WTC11 (cell line): ENCODE data around the gene FOXRED2. TPM values are rescaled to one million over a fixed set of nuclear protein-coding genes. Genes with fewer than 3 reads are reported as not detected.

Experiments
- CBFB ChIP-seq: sonication (generic); formaldehyde crosslinking; IDR thresholded peaks from 2 replicates; pipeline ENCODE4 v1.8.1; 2022; ENCODE audit warnings: mild to moderate bottlenecking, low read depth, missing genetic modification reagents
- CREB1 ChIP-seq: sonication (generic); formaldehyde crosslinking; IDR thresholded peaks from 2 replicates; pipeline ENCODE4 v1.8.0; 2023; ENCODE audit warnings: mild to moderate bottlenecking, missing genetic modification reagents
- CREM ChIP-seq: sonication (generic); formaldehyde crosslinking; IDR thresholded peaks from 2 replicates; pipeline ENCODE4 v1.8.1; 2022; ENCODE audit warnings: mild to moderate bottlenecking, missing genetic modification reagents, moderate library complexity
- ESRRA ChIP-seq: sonication (generic); formaldehyde crosslinking; IDR thresholded peaks from 2 replicates; pipeline ENCODE4 v1.8.1; 2022; ENCODE audit warnings: mild to moderate bottlenecking, missing genetic modification reagents, borderline replicate concordance
- GABPB1 ChIP-seq: sonication (generic); formaldehyde crosslinking; IDR thresholded peaks from 2 replicates; pipeline ENCODE4 v1.8.1; 2023; ENCODE audit warnings: mild to moderate bottlenecking, missing genetic modification reagents
- IRF2 ChIP-seq: sonication (generic); formaldehyde crosslinking; IDR thresholded peaks from 2 replicates; pipeline ENCODE4 v1.8.0; 2022; ENCODE audit warnings: low read depth, missing genetic modification reagents, borderline replicate concordance
- JAZF1 ChIP-seq: fragments of 250-450 bp; sonication (Bioruptor Pico); IDR thresholded peaks from 2 replicates; pipeline ENCODE4 v1.9.0; 2021; ENCODE audit warnings: moderate library complexity, mild to moderate bottlenecking, inconsistent platforms
- MAX ChIP-seq: sonication (generic); formaldehyde crosslinking; IDR thresholded peaks from 2 replicates; pipeline ENCODE4 v1.8.0; 2022; ENCODE audit warnings: mild to moderate bottlenecking, missing genetic modification reagents
- MLX ChIP-seq: sonication (generic); formaldehyde crosslinking; IDR thresholded peaks from 2 replicates; pipeline ENCODE4 v1.8.1; 2023; ENCODE audit warnings: mild to moderate bottlenecking, missing genetic modification reagents, moderate library complexity
- NFATC4 ChIP-seq: fragments of 250-450 bp; sonication (Bioruptor Pico); IDR thresholded peaks from 2 replicates; pipeline ENCODE4 v1.9.0; 2021; ENCODE audit warnings: mild to moderate bottlenecking
- NFYB ChIP-seq: sonication (generic); formaldehyde crosslinking; conservative IDR thresholded peaks from 2 replicates; pipeline ENCODE4 v1.8.0; 2022; ENCODE audit warnings: low read depth, missing genetic modification reagents
- NR1H2 ChIP-seq: sonication (generic); formaldehyde crosslinking; IDR thresholded peaks from 2 replicates; pipeline ENCODE4 v1.9.0; 2021; ENCODE audit warnings: mild to moderate bottlenecking, moderate library complexity, missing genetic modification reagents
- NR2C2 ChIP-seq: sonication (generic); formaldehyde crosslinking; IDR thresholded peaks from 2 replicates; pipeline ENCODE4 v1.8.0; 2022; ENCODE audit warnings: mild to moderate bottlenecking, missing genetic modification reagents
- NR3C1 ChIP-seq: sonication (generic); formaldehyde crosslinking; conservative IDR thresholded peaks from 2 replicates; pipeline ENCODE4 v1.8.1; 2023; ENCODE audit warnings: low read depth, mild to moderate bottlenecking, missing genetic modification reagents
- OVOL2 ChIP-seq: fragments of 250-450 bp; sonication (Bioruptor Pico); IDR thresholded peaks from 2 replicates; pipeline ENCODE4 v1.9.0; 2021; ENCODE audit warnings: mild to moderate bottlenecking, borderline replicate concordance
- PREB ChIP-seq: sonication (generic); formaldehyde crosslinking; IDR thresholded peaks from 2 replicates; pipeline ENCODE4 v1.8.1; 2022; ENCODE audit warnings: mild to moderate bottlenecking, missing genetic modification reagents, moderate library complexity, borderline replicate concordance
- SMAD3 ChIP-seq: sonication (generic); formaldehyde crosslinking; IDR thresholded peaks from 2 replicates; pipeline ENCODE4 v1.8.0; 2022; ENCODE audit warnings: missing genetic modification reagents, mild to moderate bottlenecking, borderline replicate concordance
- TCF7 ChIP-seq: sonication (generic); formaldehyde crosslinking; IDR thresholded peaks from 2 replicates; pipeline ENCODE4 v1.8.0; 2022; ENCODE audit warnings: mild to moderate bottlenecking, low read depth, missing genetic modification reagents, moderate library complexity
- TEAD4 ChIP-seq: sonication (generic); formaldehyde crosslinking; IDR thresholded peaks from 2 replicates; pipeline ENCODE4 v1.8.0; 2022; ENCODE audit warnings: mild to moderate bottlenecking, missing genetic modification reagents
- ZBTB43 ChIP-seq: sonication (generic); formaldehyde crosslinking; IDR thresholded peaks from 2 replicates; pipeline ENCODE4 v1.8.1; 2023; ENCODE audit warnings: mild to moderate bottlenecking, missing genetic modification reagents
- ZMAT4 ChIP-seq: fragments of 250-450 bp; sonication (Bioruptor Pico); IDR thresholded peaks from 2 replicates; pipeline ENCODE4 v1.9.0; 2021; ENCODE audit warnings: mild to moderate bottlenecking
- ZNF263 ChIP-seq: sonication (generic); formaldehyde crosslinking; IDR thresholded peaks from 2 replicates; pipeline ENCODE4 v1.8.1; 2022; ENCODE audit warnings: low read depth, mild to moderate bottlenecking, moderate library complexity, missing genetic modification reagents
- total RNA-seq: library from RNA; stranded (reverse); gene quantifications from 3 replicates; pipeline ENCODE4 v1.2.3, GENCODE V29; 2021
- TF ChIP-seq, protein P1 (sequence below): sonication (generic); formaldehyde crosslinking; IDR thresholded peaks from 2 replicates; pipeline ENCODE4 v1.8.0; 2022; ENCODE audit warnings: missing genetic modification reagents
- TF ChIP-seq, protein P2 (sequence below): fragments of 250-450 bp; sonication (Bioruptor Pico); IDR thresholded peaks from 2 replicates; pipeline ENCODE4 v1.9.0; 2021; ENCODE audit warnings: moderate library complexity, mild to moderate bottlenecking, inconsistent platforms, borderline replicate concordance
- TF ChIP-seq, protein P3 (sequence below): sonication (generic); formaldehyde crosslinking; IDR thresholded peaks from 2 replicates; pipeline ENCODE4 v1.8.1; 2023; ENCODE audit warnings: mild to moderate bottlenecking, missing genetic modification reagents, moderate library complexity
- TF ChIP-seq, protein P4 (sequence below): sonication (generic); formaldehyde crosslinking; IDR thresholded peaks from 2 replicates; pipeline ENCODE4 v1.8.0; 2023; ENCODE audit warnings: missing genetic modification reagents
- TF ChIP-seq, protein P5 (sequence below): fragments of 250-450 bp; sonication (Bioruptor Pico); IDR thresholded peaks from 2 replicates; pipeline ENCODE4 v1.8.0; 2021; ENCODE audit warnings: mild to moderate bottlenecking

FOXRED2 gene
- total RNA-seq, 1 experiment from 2014 or later, result 20.1 TPM

DNA sequence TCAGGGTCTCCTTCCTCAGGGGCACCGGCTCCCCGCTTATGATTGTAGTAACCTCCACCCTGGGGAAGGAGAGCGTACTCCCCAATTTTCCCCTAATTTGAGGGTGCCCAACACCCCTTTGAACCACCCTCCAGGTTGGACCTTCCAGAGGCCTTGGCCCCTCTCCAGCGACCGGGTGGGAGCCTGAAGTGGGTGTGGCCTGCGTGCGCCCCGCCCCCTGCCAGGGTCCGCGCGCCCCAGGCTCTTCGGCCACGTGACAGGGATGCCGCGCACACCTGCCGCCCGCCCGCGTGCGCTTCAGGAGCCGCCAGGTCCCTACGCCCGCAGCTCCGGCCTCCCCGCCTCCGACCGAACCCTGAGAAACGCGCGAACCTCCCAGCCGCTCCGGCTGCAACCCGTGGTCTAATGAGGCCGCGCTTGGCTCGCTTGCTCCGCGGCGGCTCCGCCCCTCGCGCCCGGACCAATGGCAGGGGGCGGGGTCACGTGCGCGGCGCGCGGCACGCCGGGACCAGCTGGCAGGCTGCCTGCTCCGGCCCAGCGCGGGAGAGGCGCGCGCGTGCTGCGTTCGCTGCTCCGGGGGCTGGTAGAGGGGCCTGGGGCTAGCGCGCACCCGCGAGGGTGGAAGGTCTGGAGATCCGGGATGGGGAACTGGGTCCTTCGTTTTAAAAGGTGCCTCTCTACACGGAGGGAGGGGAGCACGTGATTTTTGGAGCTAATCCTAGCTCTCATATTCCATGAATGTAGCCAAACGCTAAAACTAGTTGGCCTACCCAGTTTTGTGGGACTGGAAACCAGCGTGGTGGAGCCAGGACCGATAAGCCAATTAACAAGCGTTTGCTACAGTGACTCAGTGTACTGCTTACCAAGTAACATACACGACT lies at the start of gene FOXRED2 (continued):
- TF ChIP-seq, protein P1, sequence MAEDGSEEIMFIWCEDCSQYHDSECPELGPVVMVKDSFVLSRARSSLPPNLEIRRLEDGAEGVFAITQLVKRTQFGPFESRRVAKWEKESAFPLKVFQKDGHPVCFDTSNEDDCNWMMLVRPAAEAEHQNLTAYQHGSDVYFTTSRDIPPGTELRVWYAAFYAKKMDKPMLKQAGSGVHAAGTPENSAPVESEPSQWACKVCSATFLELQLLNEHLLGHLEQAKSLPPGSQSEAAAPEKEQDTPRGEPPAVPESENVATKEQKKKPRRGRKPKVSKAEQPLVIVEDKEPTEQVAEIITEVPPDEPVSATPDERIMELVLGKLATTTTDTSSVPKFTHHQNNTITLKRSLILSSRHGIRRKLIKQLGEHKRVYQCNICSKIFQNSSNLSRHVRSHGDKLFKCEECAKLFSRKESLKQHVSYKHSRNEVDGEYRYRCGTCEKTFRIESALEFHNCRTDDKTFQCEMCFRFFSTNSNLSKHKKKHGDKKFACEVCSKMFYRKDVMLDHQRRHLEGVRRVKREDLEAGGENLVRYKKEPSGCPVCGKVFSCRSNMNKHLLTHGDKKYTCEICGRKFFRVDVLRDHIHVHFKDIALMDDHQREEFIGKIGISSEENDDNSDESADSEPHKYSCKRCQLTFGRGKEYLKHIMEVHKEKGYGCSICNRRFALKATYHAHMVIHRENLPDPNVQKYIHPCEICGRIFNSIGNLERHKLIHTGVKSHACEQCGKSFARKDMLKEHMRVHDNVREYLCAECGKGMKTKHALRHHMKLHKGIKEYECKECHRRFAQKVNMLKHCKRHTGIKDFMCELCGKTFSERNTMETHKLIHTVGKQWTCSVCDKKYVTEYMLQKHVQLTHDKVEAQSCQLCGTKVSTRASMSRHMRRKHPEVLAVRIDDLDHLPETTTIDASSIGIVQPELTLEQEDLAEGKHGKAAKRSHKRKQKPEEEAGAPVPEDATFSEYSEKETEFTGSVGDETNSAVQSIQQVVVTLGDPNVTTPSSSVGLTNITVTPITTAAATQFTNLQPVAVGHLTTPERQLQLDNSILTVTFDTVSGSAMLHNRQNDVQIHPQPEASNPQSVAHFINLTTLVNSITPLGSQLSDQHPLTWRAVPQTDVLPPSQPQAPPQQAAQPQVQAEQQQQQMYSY, result peak; percentile 74; the same call in 1 of the 2 replicates
- TF ChIP-seq TEAD4 (CRISPR knock-in tag), result peak; percentile 62; the same call in 1 of the 2 replicates
- TF ChIP-seq TCF7 (CRISPR knock-in tag), result peak; percentile 96
- TF ChIP-seq GABPB1 (CRISPR knock-in tag), result peak; percentile 77
- peak; percentile 98 for TF ChIP-seq ESRRA (CRISPR knock-in tag)
- TF ChIP-seq, protein P2, sequence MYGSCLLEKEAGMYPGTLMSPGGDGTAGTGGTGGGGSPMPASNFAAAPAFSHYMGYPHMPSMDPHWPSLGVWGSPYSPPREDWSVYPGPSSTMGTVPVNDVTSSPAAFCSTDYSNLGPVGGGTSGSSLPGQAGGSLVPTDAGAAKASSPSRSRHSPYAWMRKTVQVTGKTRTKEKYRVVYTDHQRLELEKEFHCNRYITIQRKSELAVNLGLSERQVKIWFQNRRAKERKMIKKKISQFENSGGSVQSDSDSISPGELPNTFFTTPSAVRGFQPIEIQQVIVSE (CRISPR knock-in tag), result no peak
- TF ChIP-seq JAZF1 (CRISPR knock-in tag), result no peak
- peak; percentile 91 for TF ChIP-seq CREB1 (CRISPR knock-in tag)
- TF ChIP-seq PREB (CRISPR knock-in tag), result peak; percentile 91; the same call in 1 of the 2 replicates
- TF ChIP-seq NR2C2 (CRISPR knock-in tag), result peak; percentile 80
- no peak for TF ChIP-seq ZMAT4
- TF ChIP-seq OVOL2 (CRISPR knock-in tag), result no peak
- peak; percentile 74; the same call in 1 of the 2 replicates for TF ChIP-seq SMAD3 (CRISPR knock-in tag)
- peak; percentile 41; the same call in 1 of the 2 replicates for TF ChIP-seq NR1H2
- TF ChIP-seq MLX (CRISPR knock-in tag), result 0 out of 2 replicates have a peak, but pooled peaks have one; percentile 27
- no peak for TF ChIP-seq NFATC4 (CRISPR knock-in tag)
- peak; percentile 96 for TF ChIP-seq NR3C1 (CRISPR knock-in tag)
- TF ChIP-seq, protein P3, sequence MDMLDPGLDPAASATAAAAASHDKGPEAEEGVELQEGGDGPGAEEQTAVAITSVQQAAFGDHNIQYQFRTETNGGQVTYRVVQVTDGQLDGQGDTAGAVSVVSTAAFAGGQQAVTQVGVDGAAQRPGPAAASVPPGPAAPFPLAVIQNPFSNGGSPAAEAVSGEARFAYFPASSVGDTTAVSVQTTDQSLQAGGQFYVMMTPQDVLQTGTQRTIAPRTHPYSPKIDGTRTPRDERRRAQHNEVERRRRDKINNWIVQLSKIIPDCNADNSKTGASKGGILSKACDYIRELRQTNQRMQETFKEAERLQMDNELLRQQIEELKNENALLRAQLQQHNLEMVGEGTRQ, result peak; percentile 99
- TF ChIP-seq, protein P4, sequence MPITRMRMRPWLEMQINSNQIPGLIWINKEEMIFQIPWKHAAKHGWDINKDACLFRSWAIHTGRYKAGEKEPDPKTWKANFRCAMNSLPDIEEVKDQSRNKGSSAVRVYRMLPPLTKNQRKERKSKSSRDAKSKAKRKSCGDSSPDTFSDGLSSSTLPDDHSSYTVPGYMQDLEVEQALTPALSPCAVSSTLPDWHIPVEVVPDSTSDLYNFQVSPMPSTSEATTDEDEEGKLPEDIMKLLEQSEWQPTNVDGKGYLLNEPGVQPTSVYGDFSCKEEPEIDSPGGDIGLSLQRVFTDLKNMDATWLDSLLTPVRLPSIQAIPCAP, result peak; percentile 96
- TF ChIP-seq MAX (CRISPR knock-in tag), result peak; percentile 99
- TF ChIP-seq ZBTB43, result peak; percentile 95
- TF ChIP-seq CREM (CRISPR knock-in tag), result peak; percentile 90
- TF ChIP-seq, protein P5, sequence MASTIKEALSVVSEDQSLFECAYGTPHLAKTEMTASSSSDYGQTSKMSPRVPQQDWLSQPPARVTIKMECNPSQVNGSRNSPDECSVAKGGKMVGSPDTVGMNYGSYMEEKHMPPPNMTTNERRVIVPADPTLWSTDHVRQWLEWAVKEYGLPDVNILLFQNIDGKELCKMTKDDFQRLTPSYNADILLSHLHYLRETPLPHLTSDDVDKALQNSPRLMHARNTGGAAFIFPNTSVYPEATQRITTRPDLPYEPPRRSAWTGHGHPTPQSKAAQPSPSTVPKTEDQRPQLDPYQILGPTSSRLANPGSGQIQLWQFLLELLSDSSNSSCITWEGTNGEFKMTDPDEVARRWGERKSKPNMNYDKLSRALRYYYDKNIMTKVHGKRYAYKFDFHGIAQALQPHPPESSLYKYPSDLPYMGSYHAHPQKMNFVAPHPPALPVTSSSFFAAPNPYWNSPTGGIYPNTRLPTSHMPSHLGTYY (CRISPR knock-in tag), result no peak
- peak; percentile 95 for TF ChIP-seq IRF2 (CRISPR knock-in tag)
- TF ChIP-seq ZNF263 (CRISPR knock-in tag), result peak; percentile 89
- TF ChIP-seq CBFB, result peak; percentile 83; the same call in 1 of the 2 replicates
- TF ChIP-seq NFYB (CRISPR knock-in tag), result peak; percentile 93
